Measurements from ENCODE around the gene LIMA1.
"Not testable (repeated sequence)": the region's sequence is repeated elsewhere in the genome, so short reads cannot be mapped to it uniquely, and the experiment has no call there.

The LIMA1 gene

GRCh38 chr12:50188241-50188781, 95.0 kb downstream of the LIMA1 start:
- in situ Hi-C loops (cut with MboI; ENCODE audit: low sequenced_read_pairs): no loop called here

GRCh38 chr12:50187084-50187900, 96.0 kb downstream of the LIMA1 start:
- in situ Hi-C loops (cut with MboI; ENCODE audit: low sequenced_read_pairs): no loop called here

DNA sequence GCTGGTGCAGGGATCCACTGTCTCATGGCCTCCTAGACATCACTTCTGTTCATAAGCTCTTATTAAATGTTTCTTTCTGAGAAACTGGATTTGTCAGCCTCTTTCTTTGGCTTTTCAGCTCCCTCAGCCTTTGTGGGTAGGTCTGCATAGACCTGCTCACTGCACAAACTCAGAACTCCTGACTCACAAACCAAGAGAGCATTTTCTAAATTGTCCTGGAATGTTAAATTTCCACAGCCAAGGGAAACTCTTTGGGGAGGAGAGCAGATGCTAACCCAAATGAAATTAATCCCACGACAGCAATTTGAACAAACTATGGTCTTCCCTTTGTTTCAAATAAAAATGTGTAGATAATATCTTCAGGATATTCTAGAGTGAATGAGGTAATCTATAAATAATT, 96.6 kb downstream of the LIMA1 start:
- in situ Hi-C loops (cut with MboI; ENCODE audit: low sequenced_read_pairs): no loop called here

GRCh38 chr12:50185970-50186663, 97.2 kb downstream of the LIMA1 start:
- in situ Hi-C loops (cut with MboI; ENCODE audit: low sequenced_read_pairs): no loop called here

- in situ Hi-C loops (cut with MboI; ENCODE audit: low sequenced_read_pairs): no loop called here
Measured at GRCh38 chr12:50185301-50185895, 97.9 kb downstream of the LIMA1 start.

DNA sequence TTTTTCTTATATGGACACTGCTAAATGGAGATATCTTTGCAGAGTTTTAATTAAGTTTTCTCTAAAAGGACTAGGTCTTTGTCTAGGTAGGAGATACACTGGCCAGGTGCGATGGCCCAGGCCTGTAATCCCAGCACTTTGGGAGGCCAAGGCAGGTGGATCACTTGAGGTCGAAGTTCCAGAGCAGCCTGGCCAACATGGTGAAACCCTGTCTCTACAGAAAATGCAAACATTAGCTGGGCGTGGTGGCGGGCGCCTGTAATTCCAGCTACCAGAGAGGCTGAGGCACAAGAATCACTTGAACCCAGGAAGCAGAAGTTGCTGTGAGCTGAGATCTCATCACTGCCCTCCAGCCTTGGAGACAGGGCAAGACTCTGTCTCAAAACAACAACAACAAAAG, 99.1 kb downstream of the LIMA1 start:
- in situ Hi-C loops (cut with MboI; ENCODE audit: low sequenced_read_pairs): no loop called here

GRCh38 chr12:50182461-50182860, 100.9 kb downstream of the LIMA1 start:
- in situ Hi-C loops (cut with MboI; ENCODE audit: low sequenced_read_pairs): no loop called here

DNA sequence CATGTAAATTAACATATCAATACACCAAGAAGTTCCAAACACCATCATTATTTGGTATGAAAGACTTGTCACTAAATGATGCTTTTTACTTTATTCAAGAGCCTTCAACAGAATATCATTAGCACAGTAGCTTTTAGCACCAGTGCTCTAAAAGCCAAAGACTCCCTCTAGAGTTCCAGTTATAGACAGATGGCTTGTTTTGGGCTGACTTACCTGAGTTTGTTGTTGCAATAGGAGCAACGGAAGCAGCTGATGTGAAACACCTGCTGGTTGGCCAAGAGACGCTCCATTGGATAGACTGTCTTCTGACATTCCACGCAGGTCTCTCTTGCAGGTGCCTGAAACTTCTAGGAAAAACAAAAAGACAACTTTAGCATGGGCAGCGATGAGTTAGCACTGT, 101.6 kb downstream of the LIMA1 start:
- in situ Hi-C loops (cut with MboI; ENCODE audit: low sequenced_read_pairs): no loop called here

- in situ Hi-C loops (cut with MboI; ENCODE audit: low sequenced_read_pairs): loop anchor here (10.0 kb wide), 1 partner anchor 101 kb away; no protein-coding TSS in a partner anchor
Measured at GRCh38 chr12:50175716-50176026, 107.6 kb downstream of the LIMA1 start.

- in situ Hi-C loops (cut with MboI; ENCODE audit: low sequenced_read_pairs): loop anchor here (5.0 to 10.0 kb wide), 2 partner anchors 100 to 208 kb away; no protein-coding TSS in a partner anchor
Measured at GRCh38 chr12:50174971-50175715, 108.2 kb downstream of the LIMA1 start.

- in situ Hi-C loops (cut with MboI; ENCODE audit: low sequenced_read_pairs): no loop called here
Measured at GRCh38 chr12:50167049-50167828, 116.1 kb downstream of the LIMA1 start, which contains the start of gene CERS5. TSS of gene CERS5 (minus strand) at chr12:50167369. CDS start at chr12:50167297, 72 bp downstream.

- in situ Hi-C loops (cut with MboI; ENCODE audit: low sequenced_read_pairs): no loop called here
Measured at GRCh38 chr12:50166799-50167048, 116.6 kb downstream of the LIMA1 start.

GRCh38 chr12:50164963-50165362, 118.4 kb downstream of the LIMA1 start:
- in situ Hi-C loops (cut with MboI; ENCODE audit: low sequenced_read_pairs): no loop called here

DNA sequence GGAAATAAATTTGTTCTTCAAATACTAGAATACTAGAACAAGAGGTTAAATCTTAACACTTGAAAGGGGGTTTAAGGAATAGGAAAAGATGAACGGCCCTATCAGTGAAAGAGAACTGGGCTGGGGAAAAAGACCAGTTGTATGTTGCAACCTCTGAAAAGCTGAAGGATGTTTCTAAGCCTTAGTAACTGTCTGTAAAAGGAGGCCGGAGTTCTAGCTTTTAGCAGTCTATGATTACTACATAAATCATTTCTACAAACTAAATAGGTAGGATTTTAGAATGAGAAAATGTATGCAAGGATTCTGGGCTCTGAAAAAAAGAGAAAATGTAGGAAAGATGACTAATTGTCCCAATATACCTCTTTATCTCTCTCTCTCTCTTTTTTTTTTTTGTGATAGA, 121.1 kb downstream of the LIMA1 start:
- in situ Hi-C loops (cut with MboI; ENCODE audit: low sequenced_read_pairs): no loop called here

- in situ Hi-C loops (cut with MboI; ENCODE audit: low sequenced_read_pairs): no loop called here
Measured at GRCh38 chr12:50160643-50161042, 122.7 kb downstream of the LIMA1 start.

- in situ Hi-C loops (cut with MboI; ENCODE audit: low sequenced_read_pairs): no loop called here
Measured at GRCh38 chr12:50157259-50157658, 126.1 kb downstream of the LIMA1 start.

GRCh38 chr12:50156641-50157040, 126.7 kb downstream of the LIMA1 start:
- in situ Hi-C loops (cut with MboI; ENCODE audit: low sequenced_read_pairs): no loop called here

DNA sequence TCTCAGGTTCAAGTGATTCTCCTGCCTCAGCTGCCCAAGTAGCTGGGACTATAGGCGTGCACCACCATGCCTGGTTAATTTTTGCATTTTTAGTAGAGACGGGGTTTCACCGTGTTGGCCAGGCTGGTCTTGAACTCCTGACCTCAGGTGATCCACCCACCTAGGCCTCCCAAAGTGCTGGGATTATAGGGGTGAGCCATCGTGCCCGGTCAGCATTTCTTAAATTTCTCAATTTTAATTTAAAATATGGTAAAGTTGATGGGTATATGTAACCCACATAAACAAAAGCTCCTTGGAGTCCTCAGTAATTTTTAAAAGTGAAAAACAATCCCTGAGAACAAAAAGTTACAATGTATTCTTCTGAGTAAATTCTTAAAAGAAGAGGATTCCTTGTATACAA, 128.4 kb downstream of the LIMA1 start:
- in situ Hi-C loops (cut with MboI; ENCODE audit: low sequenced_read_pairs): not testable (repeated sequence)

- in situ Hi-C loops (cut with MboI; ENCODE audit: low sequenced_read_pairs): no loop called here
Measured at GRCh38 chr12:50151047-50151687, 132.2 kb downstream of the LIMA1 start.

GRCh38 chr12:50149311-50149710, 134.0 kb downstream of the LIMA1 start:
- in situ Hi-C loops (cut with MboI; ENCODE audit: low sequenced_read_pairs): no loop called here
